ENCODE results near the gene GLDC.
"Not testable (repeated sequence)": the region's sequence is repeated elsewhere in the genome, so short reads cannot be mapped to it uniquely, and the experiment has no call there.

Gene GLDC

DNA sequence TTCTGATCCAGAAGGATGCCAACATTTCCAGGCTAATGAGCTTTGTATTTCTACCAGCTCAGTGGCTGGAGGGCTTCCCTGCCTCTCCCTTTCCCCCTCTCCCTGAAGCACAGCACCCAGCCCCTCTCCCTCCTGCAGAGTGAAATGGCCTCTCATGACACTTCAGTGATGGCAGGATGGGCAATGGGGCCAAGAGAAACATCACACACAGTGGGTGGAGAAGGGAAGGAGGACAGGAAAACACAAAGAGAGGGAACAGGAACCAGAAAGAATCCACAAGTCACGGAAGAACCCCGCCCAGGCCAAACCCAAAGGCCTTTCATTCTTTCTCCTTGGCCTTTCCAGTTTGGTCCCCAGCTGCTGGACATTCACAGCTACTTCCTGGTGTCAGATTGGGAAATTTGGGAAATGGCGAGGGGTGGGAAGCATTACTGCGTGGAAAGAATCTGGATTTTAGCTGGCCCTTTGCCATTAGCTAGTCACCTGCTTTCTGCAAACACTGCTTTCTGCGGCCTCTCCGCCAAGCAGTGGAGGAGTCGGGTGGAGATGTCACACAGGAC is 82.6 kb downstream of the GLDC start:
- no peak for DNase-seq

DNA sequence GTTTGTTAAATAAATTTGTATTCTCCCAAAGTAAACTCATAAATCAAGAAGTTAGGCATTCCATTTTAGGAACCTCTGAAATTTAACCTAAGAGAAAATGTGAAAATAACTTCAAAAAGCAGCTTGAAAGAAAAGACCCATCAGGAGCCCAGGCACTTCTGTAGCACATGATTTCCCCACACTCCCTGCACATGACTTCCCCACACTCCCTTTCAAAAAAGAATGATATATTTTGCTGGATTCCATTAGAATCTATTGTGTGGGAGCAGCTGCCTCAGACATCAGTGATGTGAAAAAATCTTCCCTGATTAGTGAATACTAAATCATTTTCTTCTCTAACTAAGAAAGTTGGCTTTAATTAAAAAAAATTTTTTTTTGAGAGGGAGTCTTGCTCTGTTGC is 83.3 kb downstream of the GLDC start:
- DNase-seq = no peak

DNA sequence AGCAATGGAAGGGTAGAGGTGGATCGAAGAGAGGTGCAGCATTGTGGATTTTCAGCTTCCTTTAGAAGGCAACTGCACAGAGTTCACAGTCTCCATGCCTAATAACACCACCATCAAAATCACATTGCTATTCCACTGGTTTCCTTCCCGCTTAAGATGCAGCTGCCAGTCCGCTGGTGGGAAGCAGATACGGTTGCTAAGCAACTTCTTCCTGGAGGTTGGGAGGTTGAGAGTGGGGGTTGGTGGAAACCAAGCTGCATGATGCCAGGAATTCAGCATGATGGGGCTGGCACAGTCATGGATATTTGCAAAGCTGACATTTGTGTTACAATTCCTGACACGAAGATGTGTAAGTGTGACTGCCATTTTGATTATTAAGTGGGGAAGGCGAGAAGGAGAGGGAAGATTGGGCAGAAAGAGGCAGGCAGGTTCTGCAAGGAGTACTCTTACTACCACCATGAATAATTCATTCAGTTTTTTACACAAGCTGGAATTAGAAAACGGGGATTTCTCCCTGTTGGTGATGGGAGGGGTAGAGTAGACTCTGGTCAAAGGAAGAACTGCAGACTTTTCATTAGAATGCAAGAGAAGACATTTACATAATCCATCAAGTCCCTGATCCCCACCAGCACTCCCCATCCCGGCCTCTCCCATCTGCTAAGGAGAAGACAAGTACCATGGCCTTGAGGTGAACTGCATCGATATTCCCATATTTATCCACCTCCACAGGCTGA is 87.5 kb downstream of the GLDC start:
- DNase-seq = no peak

- no peak for DNase-seq
Measured at GRCh38 chr9:6553866-6554265, 91.7 kb downstream of the GLDC start.

DNA sequence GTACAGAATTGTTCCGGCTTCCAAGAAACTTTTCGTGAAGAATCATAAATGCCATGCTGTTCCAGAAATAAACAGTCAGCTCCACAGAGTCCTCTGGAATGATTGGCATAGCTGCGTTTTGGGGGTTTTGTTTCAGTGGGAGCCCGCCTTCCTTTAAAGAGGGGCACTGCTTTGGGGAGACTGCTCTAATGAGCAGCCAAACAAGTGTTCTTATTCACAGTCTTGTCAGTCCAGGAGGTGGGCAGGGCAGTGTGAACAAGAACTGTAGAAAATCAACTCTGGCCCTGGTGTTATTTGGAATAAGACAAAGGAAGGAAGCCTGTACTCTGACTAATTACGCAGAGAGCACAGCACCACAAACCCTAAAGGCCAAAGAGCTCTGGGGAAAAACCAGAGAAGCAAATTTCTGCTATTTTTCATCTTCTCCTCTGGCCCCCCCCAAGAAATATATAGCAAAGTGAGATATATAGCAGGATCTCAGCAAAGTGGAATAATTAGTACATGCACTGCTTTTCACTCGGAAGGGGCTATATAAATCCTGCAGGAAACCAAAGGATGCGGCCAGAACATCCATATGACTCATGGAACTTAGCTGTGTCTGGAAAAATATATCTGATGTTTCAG is 92.9 kb downstream of the GLDC start:
- no peak for DNase-seq

- DNase-seq = no peak
Measured at GRCh38 chr9:6552033-6552432, 93.5 kb downstream of the GLDC start.

GRCh38 chr9:6551136-6551535 is 94.4 kb downstream of the GLDC start:
- DNase-seq = no peak

- DNase-seq = no peak
Measured at GRCh38 chr9:6549106-6549800, 96.3 kb downstream of the GLDC start.

- DNase-seq = no peak
Measured at GRCh38 chr9:6545017-6545691, 100.4 kb downstream of the GLDC start.

DNA sequence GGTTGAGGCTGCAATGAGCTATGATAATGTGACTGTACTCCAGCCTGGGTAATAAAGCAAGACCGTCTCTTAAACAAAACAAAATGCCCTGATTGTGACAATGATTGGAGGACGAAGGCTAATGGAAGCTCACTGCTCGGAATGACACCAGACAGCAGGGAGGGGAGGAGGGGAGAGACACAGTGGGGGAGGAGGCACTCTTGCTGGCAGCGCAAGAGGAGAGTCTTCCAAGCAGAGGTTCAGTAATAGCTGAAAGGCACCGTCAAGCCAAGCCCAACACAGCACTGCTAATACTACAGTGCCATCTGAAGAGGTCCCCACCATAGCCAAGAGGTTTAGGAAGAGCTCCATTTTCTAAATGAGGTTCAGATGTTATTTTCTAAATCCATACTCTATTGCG is 102.3 kb downstream of the GLDC start:
- DNase-seq = no peak

- DNase-seq = not testable (repeated sequence)
Measured at GRCh38 chr9:6542617-6543016, 102.9 kb downstream of the GLDC start.

DNA sequence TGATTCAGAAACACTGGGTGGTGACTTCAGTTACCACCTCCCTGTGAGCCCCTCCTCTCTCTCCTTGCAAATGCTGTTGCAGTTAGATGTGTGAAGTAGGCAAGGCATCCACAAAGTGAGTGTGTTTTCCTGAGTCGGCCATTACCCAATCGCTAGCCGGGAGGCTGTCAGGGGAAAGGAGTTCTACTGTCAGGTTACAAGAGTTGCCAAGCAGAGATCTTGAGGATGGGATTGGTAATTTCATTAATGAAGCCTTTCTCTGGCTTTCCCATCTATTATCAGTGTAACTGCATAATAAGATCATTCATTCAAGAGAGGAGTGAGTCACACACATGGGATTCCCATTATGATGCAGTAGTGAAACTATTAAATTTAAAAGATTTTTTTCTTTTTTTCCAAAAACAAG is 106.9 kb downstream of the GLDC start:
- DNase-seq = no peak

DNA sequence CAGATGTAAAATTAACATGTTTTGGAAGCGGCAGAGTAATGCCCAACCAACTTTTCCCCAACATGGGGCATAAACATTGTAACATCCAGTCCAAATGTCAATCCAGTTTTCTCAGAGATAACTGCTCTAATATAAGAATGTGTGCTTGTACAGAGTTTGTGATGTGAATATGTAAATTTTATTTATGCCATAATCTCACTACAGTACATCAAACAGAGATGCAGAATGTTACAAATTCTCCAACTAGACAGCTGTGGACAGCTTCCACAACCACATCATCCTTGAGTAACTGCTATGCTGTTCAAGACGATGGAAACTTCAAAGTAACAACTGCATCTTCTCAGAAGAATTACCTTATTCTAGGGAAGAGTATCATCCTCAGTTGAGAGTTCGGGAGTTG is 109.9 kb downstream of the GLDC start:
- DNase-seq = no peak

DNA sequence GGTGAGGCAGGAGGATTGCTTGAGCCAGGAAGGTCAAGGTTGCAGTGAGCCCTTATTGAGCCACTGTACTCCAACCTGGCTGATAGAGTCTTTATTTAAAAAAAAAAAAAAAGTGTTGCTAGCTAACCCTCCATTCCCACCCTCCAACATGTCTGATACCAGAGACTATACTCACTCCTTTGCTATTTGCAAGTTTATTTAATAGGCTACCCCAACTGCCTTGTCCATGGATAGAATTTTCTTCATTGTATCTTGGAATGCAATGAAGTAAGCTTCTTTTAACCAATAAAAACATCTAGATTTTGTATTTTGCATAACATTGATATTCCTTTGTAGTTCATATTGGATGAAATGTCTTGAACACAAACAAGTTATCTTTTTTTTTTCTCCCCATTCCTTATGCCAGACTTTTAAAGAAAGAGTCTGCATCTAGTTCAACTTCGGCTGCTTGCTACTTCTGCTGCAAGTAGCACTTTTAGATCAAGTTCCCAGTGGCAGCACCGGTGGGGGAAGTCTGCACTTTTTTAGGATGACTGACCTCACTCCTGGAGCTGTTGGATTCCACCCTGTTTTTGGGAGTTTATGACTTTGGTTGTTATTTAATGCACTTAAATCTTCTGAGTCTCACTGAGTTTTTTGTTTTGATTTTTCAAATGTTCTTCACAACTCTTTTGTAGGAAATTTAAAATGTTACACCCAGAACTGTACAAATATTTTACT is 120.0 kb downstream of the GLDC start:
- DNase-seq = no peak

DNA sequence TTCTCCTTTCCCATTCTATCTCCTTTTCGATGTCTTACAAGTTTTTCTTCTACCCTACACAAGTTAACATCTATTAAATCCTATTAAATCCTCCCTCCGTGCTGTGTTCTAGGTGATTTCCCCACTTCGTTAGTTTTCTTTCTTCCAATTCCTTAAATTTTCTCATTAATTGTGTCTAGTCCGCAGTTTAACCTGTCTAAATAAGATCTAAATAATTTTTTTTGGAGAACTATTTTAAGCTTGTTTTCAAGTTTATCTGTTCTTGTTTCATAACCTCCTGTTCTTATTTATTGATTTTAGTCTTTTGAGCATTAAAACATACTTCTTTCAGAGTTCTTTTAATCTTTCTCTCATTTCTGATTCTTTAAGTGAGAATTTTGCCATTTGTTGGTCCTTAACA is 123.3 kb downstream of the GLDC start:
- no peak for DNase-seq

- no peak for DNase-seq
Measured at GRCh38 chr9:6512085-6512657, 133.4 kb downstream of the GLDC start.

DNA sequence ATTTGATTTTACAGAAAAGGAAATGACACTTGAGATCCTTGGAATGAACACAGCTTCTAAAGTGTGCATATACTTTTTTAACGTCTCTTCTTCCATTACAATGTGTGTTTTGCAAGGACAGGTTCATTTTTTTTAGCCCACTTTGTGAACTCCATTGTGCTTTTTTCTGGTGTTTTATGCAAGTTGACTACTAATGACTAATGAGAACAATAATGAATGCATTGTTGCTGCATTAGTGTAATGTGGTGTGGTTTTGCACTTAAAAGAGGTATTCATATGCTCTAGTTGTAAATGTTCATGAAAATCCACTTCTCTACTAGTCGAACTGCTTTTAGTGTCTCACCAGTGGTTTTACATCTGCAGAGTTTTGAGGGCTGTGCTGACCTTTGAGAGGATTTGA is 139.0 kb downstream of the GLDC start:
- no peak for DNase-seq

DNA sequence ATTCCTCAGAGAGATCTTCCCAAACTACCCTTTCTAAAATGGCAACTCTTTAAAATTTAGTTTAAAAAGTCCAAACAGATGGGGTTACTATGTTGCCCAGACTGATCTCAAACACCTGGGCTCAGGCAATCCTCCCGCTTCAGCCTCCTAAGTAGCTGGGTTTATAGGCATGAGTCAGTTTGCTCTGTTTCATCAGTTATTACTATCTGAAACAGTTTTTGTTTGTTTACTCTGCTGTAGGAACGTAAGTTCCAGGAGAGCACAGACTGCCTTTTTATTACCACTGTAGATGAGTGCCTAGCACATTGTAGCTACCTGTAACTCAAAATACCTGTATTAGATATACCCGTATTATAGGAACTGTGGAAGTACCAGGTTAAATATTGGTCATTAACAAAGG is 143.1 kb downstream of the GLDC start:
- no peak for DNase-seq

- DNase-seq = no peak
Measured at GRCh38 chr9:6501526-6502210, 143.9 kb downstream of the GLDC start.

DNA sequence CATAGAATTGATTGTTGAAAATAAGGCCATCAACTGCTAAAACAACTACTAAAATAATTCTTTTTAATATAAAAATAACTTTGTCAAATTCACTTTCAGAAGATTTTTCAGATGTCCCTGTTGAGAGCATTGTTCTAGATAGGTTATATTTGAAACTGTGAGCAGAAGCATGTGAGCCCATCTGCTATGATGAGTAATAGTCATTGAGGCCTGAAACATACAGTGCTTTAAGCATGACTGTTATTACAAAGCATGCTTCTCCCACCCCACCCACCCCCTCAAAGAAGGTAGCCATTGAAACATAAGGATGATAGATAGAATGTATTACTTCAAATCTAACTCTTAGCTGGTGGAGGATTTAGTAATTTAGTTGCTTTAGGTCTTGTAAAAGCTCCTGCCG is 146.5 kb downstream of the GLDC start:
- DNase-seq = no peak

GRCh38 chr9:6495466-6495865 is 150.1 kb downstream of the GLDC start:
- no peak for DNase-seq

DNA sequence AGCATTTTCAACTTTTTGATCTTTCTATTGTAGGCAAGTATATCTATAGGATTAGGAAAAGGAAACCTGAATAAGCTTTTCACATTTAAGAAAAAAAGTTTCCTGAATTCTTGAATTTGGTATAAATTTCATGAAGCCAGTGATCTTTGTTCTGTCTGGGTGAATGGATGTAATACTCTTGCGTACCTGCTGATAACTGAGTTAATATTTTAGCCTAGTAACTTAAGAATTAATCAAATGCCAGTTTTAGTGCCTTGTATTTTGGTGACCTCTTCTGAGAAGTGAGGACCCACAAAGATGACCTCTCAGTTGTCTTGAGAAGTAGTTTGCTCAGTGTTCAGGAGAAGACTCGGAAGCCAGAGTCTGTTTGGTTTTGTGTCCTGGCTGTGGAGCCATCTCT is 154.7 kb downstream of the GLDC start:
- no peak for DNase-seq

Measured in stimulated activated CD4-positive, alpha-beta T cell treated with anti-CD3 and anti-CD28 coated beads, Interleukin-4, amount 100 ng/mL, for 24 hours (primary cell).